GM12891 (cell line): Measurements from ENCODE around the gene DNAJB7.

Source experiments
- PAX5 ChIP-seq: IDR thresholded peaks from 2 replicates; pipeline ENCODE4 v1.6.1; 2011; ENCODE audit warnings: low read length, moderate library complexity, mild to moderate bottlenecking; ENCODE audit not compliant: insufficient read depth, severe bottlenecking
- POLR2A ChIP-seq: IDR thresholded peaks from 2 replicates; pipeline ENCODE4 v1.6.1; 2011; ENCODE audit warnings: low read depth, low read length, control low read depth
- POLR2AphosphoS5 ChIP-seq: IDR thresholded peaks from 2 replicates; pipeline ENCODE4 v1.6.1; 2011; ENCODE audit warnings: low read depth, low read length, control low read depth
- POU2F2 ChIP-seq: IDR thresholded peaks from 2 replicates; pipeline ENCODE4 v1.6.1; 2011; ENCODE audit warnings: low read depth, mild to moderate bottlenecking, control low read depth, low read length, moderate library complexity
- SPI1 ChIP-seq: IDR thresholded peaks from 2 replicates; pipeline ENCODE4 v1.6.1; 2011; ENCODE audit warnings: low read depth, low read length, control low read depth
- TAF1 ChIP-seq: IDR thresholded peaks from 2 replicates; pipeline ENCODE4 v1.6.1; 2011; ENCODE audit warnings: low read depth, low read length, control low read depth

DNA sequence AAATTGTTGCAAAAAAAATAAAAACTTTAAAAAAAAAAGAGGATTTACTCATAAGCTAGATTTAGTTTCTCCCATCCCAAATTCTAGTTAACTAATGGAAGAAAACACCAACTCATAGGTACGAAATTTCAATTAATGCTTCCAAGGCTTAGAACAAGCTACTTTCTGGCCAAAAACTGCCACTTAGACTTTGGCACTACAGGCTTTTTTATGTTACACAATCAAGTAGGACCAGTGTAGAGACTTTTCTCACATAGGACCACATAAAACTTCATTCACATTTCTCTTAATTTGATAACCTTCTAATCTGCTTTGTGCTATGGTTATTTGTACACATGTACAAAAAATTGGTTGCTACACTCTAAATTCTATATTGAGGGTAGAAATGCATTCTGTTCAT lies 8.6 kb downstream of the DNAJB7 start:
- no peak for TF ChIP-seq POLR2AphosphoS5
- TF ChIP-seq POLR2A, result no peak
- no peak for TF ChIP-seq TAF1
- TF ChIP-seq POU2F2, result no peak
- no peak for TF ChIP-seq SPI1
- TF ChIP-seq PAX5, result no peak
